SHP77 (cell line): ENCODE data around the gene THADA.

Experiments
- DNase-seq, 2 experiments: peaks; one replicate each; lab custom pipeline; 2025; lab: John Stamatoyannopoulos, UW

THADA gene

GRCh38 chr2:43383533-43383932 is 212.3 kb downstream of the THADA start:
- DNase-seq = no peak

GRCh38 chr2:43379494-43379893 is 216.3 kb downstream of the THADA start:
- DNase-seq = no peak

GRCh38 chr2:43377327-43377726 is 218.5 kb downstream of the THADA start:
- DNase-seq = no peak

- DNase-seq = no peak
Observed at GRCh38 chr2:43376523-43377198, 219.2 kb downstream of the THADA start.

- no peak for DNase-seq
Observed at GRCh38 chr2:43375746-43376522, 219.9 kb downstream of the THADA start.

- DNase-seq = no peak
Observed at GRCh38 chr2:43372416-43373081, 223.3 kb downstream of the THADA start.

GRCh38 chr2:43370705-43371104 is 225.1 kb downstream of the THADA start:
- peak in 1 of 2 experiments; percentile 42 for DNase-seq

- peak in 1 of 2 experiments; percentile 8 for DNase-seq
Observed at GRCh38 chr2:43370146-43370545, 225.7 kb downstream of the THADA start.

GRCh38 chr2:43368483-43369385 is 227.1 kb downstream of the THADA start:
- DNase-seq = no peak

- no peak for DNase-seq
Observed at GRCh38 chr2:43367012-43367782, 228.6 kb downstream of the THADA start.

GRCh38 chr2:43363120-43363519 is 232.7 kb downstream of the THADA start:
- DNase-seq = no peak

GRCh38 chr2:43361286-43361685 is 234.6 kb downstream of the THADA start:
- DNase-seq = no peak

GRCh38 chr2:43360137-43360536 is 235.7 kb downstream of the THADA start:
- DNase-seq = no peak

GRCh38 chr2:43358410-43359201 is 237.2 kb downstream of the THADA start:
- DNase-seq = no peak

- DNase-seq = no peak
Observed at GRCh38 chr2:43356774-43357173, 239.1 kb downstream of the THADA start.

- no peak for DNase-seq
Observed at GRCh38 chr2:43355399-43355798, 240.4 kb downstream of the THADA start.

- DNase-seq = peak in 1 of 2 experiments; percentile 52
Observed at GRCh38 chr2:43349904-43350303, 245.9 kb downstream of the THADA start.

- no peak for DNase-seq
Observed at GRCh38 chr2:43348908-43349661, 246.8 kb downstream of the THADA start.

- no peak for DNase-seq
Observed at GRCh38 chr2:43347746-43348145, 248.1 kb downstream of the THADA start.
